Tibial artery (tissue), 4 donors: Measurements from ENCODE around the gene DNMT3B.

Experiments
- DNase-seq, 2 donors: peaks; one replicate each; pipeline ENCODE4 v3.0.0-alpha.2; 2019
- H3K27ac ChIP-seq, 2 donors: fragments of 200-600 bp; sonication (generic) in 1 of 2; 1 replicate in 1 of 2; 2 replicates in 1 of 2; pipeline ENCODE4 v1.5.1; 2018 to 2019; ENCODE audit warnings: mild to moderate bottlenecking in 1 of 2
- H3K27me3 ChIP-seq, 2 donors: fragments of 200-600 bp; sonication (generic) in 1 of 2; one replicate each; pipeline versions ENCODE4 v1.5.1 to v1.6.0; 2016 to 2019
- H3K36me3 ChIP-seq, 3 donors: fragments of 200-600 bp; sonication (generic) in 2 of 3; one replicate each; pipeline ENCODE4 v1.5.1; 2016 to 2019; ENCODE audit warnings: mild to moderate bottlenecking in 2 of 3
- H3K4me1 ChIP-seq, 4 donors: fragments of 200-600 bp; sonication (generic) in 2 of 4; 1 replicate in 3 of 4; 2 replicates in 1 of 4; pipeline ENCODE4 v1.5.1; 2016 to 2019
- H3K4me3 ChIP-seq, 2 donors: fragments of 200-600 bp; sonication (generic) in 1 of 2; 1 replicate in 1 of 2; 2 replicates in 1 of 2; pipeline ENCODE4 v1.5.1; 2018 to 2019; ENCODE audit warnings: mild to moderate bottlenecking in 2 of 2
- H3K9me3 ChIP-seq, 3 donors: fragments of 200-600 bp; sonication (generic) in 1 of 3; one replicate each; pipeline ENCODE4 v1.5.1; 2016 to 2019
- CTCF ChIP-seq, 2 experiments: fragments of 200-600 bp in 1 of 2; fragments of 450-650 bp in 1 of 2; IDR thresholded peaks; one replicate each; pipeline ENCODE4 v1.5.1; 2017 to 2019; ENCODE audit warnings: antibody characterized with exemption in 2 of 2, mild to moderate bottlenecking in 1 of 2, moderate library complexity in 1 of 2
- intact Hi-C: fragments of 100-400 bp; cut with DNase I; formaldehyde crosslinking; loops from one replicate; pipeline ENCODE4 v1.15.0; 2023; ENCODE audit warnings: low total_unique reads

DNMT3B gene

GRCh38 chr20:32807706-32808105 lies 45.5 kb downstream of the DNMT3B start:
- intact Hi-C loops = no loop called here
- no peak for DNase-seq
- Histone ChIP-seq H3K27me3 (no peaks in the 10 kb centered on the region), H3K36me3 (peaks cover 0 to 9% (median 1%) of the 10 kb centered on the region in 3 donors), H3K9me3 (no peaks in the 10 kb centered on the region), H3K4me3 (no peak overlapping the region), H3K27ac (no peak overlapping the region), H3K4me1 (no peaks in the 10 kb centered on the region)
- no peak for TF ChIP-seq CTCF (IDR thresholded peaks at IDR 0.05)

- no peaks in the 10 kb centered on the region for H3K9me3 ChIP-seq
- no peak overlapping the region for H3K4me3 ChIP-seq
- H3K36me3 ChIP-seq = peaks cover 0 to 7% (median 0%) of the 10 kb centered on the region in 3 donors
- no peak overlapping the region for H3K27ac ChIP-seq
- TF ChIP-seq CTCF (IDR thresholded peaks at IDR 0.05) = no peak
- H3K27me3 ChIP-seq = no peaks in the 10 kb centered on the region
- no peak for DNase-seq
- intact Hi-C loops = no loop called here
- no peaks in the 10 kb centered on the region for H3K4me1 ChIP-seq
Observed at GRCh38 chr20:32808438-32808837, 46.3 kb downstream of the DNMT3B start.

GRCh38 chr20:32809907-32810306 lies 47.7 kb downstream of the DNMT3B start:
- H3K36me3 ChIP-seq = peaks cover 0 to 7% (median 0%) of the 10 kb centered on the region in 3 donors
- no peak for TF ChIP-seq CTCF (IDR thresholded peaks at IDR 0.05)
- no peaks in the 10 kb centered on the region for H3K9me3 ChIP-seq
- DNase-seq = no peak
- intact Hi-C loops = no loop called here
- H3K27ac ChIP-seq = no peak overlapping the region
- H3K27me3 ChIP-seq = no peaks in the 10 kb centered on the region
- no peak overlapping the region for H3K4me3 ChIP-seq
- no peaks in the 10 kb centered on the region for H3K4me1 ChIP-seq

- no peak for TF ChIP-seq CTCF (IDR thresholded peaks at IDR 0.05)
- Histone ChIP-seq H3K27me3 (no peaks in the 10 kb centered on the region), H3K4me3 (no peak overlapping the region), H3K36me3 (peaks cover 0 to 7% (median 0%) of the 10 kb centered on the region in 3 donors), H3K9me3 (no peaks in the 10 kb centered on the region), H3K4me1 (no peaks in the 10 kb centered on the region), H3K27ac (no peak overlapping the region)
- intact Hi-C loops = no loop called here
- DNase-seq = no peak
Observed at GRCh38 chr20:32810941-32811340, 48.8 kb downstream of the DNMT3B start.

- Histone ChIP-seq H3K36me3 (peaks cover 0 to 7% (median 0%) of the 10 kb centered on the region in 3 donors), H3K27me3 (no peaks in the 10 kb centered on the region), H3K4me3 (no peak overlapping the region), H3K9me3 (no peaks in the 10 kb centered on the region), H3K4me1 (no peaks in the 10 kb centered on the region), H3K27ac (no peak overlapping the region)
- no peak for TF ChIP-seq CTCF (IDR thresholded peaks at IDR 0.05)
- intact Hi-C loops = no loop called here
- no peak for DNase-seq
Observed at GRCh38 chr20:32811886-32812285, 49.7 kb downstream of the DNMT3B start.
